GM21723 (cell line): ENCODE measurements around the gene RBM14.
"Not testable (repeated sequence)": the region's sequence is repeated elsewhere in the genome, so short reads cannot be mapped to it uniquely, and the experiment has no call there.

ENCODE experiments used
- ATAC-seq: cut with Tn5 transposase; IDR thresholded peaks from one replicate; pipeline ENCODE4 v1.9.1; 2021; ENCODE audit warnings: mild to moderate bottlenecking, moderate library complexity; ENCODE audit not compliant: unreplicated experiment

Gene RBM14

DNA sequence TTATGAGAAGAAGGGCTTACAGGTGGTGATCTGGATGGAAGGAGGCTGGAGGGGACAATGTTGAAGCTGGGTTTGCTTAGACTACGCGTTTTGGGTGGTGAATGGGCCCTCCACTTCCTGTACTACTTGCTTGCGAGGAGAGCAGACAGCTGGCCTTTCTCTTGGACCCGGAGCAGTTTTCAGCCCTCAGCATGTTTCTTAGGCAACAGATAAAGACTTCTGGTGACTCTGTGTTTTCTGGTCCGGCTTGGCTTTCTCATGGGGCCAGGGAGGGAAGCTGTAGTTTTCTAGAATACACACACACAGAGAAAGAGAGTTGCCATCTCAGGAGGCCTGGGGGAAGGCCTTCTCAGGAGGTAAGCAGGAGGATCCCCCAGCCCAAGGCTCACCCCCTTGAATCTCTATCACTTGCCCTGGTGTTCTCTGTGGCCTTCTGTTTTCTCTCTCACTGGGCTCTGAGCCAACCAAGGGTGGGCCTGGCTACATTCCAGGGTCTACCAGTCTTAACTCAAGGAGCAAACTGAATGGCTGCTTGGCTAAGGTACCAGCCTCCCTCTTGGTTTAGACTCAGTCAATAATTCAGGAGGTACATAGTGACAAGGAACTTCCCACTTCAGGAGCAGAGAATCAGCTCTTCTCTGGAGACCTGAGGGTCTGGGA is 21.1 kb upstream of the RBM14 start:
- no peak for ATAC-seq

DNA sequence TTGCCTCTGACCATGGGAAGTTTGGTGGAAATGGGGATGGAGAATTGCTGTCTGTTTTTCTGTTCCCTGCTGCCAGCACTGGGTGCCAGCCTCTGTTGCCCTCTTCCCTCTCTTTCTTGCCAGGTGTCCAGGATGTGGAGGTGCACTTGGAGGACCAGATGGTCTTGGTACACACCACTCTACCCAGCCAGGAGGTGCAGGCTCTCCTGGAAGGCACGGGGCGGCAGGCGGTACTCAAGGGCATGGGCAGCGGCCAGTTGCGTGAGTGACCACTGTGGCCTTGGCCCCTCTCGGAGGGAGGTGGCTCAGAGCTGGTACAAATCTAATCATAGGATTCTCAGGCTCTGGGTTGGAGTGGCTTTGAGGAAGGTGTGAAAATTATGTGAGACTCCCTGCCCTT is 17.4 kb upstream of the RBM14 start:
- no peak for ATAC-seq

DNA sequence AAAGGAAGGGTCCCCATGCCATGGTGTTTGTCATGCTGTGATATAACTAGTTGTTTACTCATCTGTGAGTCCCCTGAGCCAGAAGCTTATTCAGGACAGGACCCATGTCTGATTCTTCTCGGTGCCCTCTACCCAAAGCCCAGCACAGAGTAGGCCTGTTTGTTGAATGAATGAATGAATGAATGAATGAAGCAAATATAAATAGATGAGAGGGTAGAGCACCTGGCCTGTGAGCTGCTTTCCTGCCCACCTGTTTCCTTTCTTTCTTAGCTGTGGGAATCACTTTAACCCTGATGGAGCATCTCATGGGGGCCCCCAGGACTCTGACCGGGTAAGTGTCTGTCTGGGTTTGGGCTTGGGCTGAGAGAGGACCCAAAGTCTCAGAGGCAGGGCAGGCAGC is 16.2 kb upstream of the RBM14 start:
- ATAC-seq = no peak

DNA sequence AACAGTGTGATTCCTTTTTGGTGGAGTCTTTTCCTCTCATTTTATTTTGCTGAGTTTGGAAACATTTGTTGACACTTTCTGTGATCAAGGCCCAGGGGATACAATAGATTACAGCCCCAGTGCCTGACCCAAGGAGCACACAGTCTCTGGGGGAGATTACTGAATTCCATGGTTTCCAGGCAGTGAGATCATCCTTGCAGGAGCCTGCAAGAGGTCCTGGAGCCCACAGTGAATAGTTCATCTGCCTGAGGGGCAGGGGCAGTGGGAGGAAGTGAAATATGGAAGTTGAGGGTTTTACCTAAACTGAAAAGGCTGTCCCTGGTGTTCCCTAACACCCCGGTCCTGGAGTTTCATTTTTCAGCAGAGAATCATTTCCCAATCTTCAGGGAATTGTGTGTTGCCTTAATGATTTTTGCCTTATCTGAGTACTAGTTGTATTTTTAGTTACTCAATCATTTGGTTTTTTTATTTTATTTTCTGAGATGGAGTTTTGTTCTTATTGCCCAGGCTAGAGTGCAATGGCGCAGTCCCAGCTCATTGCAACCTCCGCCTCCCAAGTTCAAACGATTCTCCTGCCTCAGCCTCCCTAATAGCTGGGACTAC is 15.7 kb upstream of the RBM14 start:
- ATAC-seq = no peak

DNA sequence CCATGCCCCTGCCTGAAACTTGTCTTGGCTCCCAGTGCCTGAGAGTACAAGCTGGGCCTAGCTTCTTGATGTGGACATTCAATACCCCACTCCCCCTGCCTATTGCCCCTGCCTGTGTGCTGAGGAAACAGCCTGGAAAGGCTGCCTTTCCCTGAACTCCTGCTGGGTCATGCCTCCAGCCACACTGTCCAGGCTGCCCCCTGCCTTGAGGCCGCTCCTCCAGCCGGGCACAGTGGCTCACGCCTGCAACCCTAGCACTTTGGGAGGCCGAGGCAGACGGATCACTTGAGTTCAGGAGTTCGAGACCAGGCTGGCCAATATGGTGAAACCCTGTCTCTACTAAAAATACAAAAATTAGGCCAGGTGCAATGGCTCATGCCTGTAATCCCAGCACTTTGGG is 13.4 kb upstream of the RBM14 start:
- ATAC-seq = no peak

DNA sequence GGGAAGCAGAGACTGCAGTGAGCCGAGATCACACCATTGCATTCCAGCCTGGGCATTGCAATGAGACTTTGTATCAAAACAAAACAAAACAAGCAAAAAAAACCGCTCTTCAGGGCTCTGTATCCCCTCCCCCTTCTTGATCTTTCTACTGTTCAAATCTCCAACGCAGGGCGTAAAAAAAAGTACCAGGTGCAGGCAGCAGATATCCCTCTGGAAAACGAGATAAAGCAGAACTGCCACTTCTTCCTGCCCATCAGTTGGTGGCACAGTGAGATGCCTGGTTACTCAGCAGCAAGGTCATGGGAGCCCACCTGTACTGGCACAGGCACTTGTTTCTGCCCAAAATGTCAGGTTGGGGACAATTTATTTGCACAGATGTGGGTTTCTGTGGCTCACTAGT is 12.3 kb upstream of the RBM14 start:
- ATAC-seq = no peak

DNA sequence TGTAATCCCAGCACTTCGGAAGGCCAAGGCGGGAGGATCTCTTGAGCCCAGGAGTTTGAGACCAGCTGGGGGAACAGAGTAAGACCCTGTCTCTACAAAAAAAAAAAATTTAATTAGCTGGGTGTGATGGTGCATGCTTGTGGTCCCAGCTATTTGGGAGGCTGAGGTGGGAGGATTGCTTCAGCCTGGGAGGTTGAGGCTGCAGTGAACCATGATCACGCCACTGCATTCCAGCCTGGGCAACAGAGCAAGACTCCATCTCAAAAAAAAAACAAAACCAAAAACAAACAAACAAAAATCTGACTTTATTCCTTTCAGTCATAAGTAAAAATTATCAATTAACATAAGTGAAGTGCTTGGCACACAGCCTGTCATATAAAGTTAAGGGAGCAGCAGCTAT is 9.8 kb upstream of the RBM14 start:
- ATAC-seq = not testable (repeated sequence)

DNA sequence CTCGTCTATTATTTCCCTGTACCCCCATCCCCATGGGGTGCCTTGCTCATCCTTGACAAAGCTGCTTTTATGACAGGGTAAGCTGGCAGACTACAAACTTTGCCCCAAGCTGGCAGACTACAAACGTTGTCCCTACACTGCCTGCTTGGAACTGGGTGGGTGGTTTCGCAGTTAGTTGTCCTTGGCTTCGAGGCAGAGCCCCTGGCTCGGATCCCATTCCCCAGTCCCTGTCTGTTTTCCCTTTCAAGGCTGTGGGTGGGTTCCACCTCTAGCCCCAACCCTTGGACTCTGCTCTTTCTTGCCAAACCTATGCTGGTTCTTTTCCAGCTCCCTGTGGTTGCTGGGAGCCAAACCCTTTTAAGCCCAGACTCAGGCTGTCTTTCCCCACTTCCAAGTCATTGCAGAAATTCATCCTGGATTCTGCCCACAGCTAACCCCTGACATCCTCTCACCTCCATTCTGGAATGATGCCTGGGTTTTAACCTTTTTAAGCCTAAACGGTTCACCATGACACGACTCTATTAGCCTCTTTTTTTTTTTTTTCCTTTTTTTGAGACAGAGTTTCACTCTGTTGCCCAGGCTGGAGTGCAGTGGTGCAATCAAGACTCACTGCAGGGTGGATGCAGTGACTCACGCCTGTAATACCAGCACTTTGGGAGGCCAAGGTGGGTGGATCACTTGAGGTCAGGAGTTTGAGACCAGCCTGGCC is 9.2 kb upstream of the RBM14 start:
- no peak for ATAC-seq

DNA sequence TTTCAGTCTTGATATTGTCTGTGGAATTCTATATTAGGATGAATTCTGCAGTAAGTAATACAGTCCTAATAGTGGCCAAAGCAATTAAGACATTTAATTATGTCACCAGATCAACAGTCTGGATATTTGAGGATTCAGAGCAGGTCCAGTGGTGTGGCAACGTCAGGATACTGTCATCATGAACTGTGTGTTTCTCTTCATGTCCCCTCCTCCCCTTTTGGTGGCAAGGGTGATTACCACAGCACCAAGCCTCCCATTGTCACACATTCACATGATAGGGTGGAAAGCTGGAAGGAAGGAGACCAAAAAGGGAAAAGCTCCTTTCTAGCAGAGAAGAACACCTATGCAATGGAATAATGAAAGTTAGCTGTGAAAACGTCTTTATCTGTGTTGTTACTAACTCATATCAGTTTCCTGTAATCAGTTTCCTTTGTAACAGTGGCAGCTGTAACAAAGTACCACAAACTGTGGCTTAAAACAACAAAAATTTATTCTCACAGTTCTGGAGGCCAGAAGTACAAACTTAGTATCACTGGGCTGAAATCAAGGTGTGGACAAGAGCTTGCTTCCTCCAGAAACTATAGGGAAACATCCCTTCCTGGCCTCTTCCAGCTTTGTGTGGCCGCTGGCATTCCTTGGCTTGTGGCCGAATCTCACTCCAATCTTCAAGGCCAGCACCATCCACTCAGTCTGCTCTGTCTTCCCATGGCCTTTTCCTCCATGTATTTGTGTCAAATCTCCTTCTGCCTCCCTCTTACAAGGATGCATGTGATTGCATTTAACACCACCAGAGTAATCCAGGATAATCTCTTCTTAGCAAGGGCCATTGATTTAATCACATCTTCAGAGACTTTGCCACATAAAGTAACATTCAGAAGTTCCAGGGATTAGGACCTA is 6.5 kb upstream of the RBM14 start:
- ATAC-seq = no peak

DNA sequence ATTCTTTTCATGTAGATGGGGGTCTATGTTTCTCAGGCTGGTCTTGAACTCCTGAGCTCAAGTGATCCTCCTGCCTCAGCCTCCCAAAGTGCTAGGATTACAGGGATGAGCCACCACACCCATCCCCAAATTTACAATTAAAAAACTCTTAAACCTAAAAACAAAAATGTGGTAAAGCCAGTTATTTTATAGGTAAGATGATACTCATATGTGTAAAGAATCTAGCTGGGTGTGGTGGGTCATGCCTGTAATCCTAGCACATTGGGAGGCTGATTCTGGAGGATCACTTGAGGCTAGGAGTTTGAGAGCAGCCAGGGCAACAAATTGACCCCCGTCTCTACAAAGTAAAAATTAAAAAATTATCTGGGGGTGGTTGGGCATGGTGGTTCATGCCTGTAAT is 4.0 kb upstream of the RBM14 start:
- ATAC-seq = no peak

DNA sequence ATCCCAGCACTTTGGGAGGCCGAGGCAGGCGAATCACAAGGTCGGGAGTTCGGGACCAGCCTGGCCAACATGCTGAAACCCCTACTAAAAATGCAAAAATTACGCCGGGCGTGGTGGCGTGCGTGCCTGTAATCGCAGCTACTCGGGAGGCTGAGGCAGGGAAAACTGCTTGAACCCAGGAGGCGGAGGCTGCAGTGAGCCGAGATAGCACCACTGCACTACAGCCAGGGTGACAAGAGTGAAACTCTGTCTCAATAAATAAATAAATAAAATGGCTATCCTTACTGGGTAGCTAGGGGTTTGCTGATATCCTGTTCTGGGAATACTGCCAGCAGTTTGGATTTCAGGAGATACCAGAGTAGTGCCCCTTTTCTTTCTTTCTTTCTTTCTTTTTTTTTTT is 2.4 kb upstream of the RBM14 start:
- ATAC-seq = no peak

DNA sequence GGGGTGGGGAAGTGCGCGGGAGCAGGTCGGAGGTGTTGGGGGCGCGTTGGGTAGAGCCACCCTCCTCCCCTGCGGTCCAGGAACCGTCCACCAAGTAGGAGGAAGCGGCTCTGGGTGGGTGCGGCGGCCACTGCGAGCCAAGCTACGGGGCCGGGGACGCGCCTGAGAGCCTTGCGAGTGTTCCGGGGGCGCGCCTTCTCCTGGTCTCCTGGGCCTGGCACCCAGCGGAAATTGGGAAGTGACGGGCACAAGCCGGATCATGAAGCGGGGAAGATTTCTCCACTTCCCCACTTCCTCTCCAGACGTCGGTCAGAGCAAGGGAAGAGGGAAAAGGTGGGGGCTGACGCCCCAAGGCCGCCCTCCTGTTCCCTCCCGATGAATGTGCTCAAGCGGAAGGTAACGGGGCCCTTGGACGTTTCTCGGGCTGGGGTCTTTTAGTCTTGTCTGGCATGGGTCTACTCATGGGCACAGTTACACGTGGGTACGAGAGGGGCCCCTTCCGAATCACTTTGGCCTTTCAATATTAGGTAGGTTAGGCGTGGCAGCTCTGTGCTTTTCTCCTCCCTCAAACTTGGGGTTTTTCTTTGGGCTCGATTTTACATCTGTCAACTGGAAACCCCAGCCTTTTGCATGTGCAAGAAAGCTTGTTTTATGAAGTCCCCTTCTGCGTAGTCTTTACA is 865 bp downstream of the RBM14 start:
- ATAC-seq = no peak

DNA sequence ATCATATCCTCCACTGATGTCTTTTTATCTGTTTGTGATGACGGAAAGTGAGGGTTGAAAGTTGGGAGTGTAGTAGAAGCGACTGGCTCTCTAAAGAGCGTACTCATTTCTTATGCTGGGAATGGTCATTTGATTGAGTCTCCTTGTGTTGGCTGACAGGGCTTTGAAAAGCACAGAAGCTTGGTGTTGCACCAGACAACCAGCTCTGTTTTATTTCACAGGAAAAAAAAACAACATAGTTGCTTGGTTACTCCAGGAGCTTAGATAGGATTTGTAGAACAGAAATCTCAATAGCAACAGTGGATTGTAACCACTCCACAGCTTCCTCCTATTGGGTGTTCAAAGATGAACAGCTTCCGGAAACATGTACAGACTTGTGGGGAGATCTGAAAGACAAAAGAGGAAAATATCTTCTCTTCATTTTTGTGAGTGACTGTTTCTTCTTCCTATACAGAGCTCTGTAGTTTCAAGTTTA is 2.7 kb downstream of the RBM14 start:
- no peak for ATAC-seq

DNA sequence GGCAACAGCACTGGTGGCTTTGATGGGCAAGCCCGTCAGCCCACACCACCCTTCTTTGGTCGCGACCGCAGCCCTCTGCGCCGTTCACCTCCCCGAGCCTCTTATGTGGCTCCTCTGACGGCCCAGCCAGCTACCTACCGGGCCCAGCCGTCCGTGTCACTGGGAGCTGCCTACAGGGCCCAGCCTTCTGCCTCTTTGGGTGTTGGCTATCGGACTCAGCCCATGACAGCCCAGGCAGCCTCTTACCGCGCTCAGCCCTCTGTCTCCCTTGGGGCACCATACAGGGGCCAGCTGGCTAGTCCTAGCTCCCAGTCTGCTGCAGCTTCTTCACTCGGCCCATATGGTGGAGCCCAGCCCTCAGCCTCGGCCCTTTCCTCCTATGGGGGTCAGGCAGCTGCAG is 8.0 kb downstream of the RBM14 start:
- ATAC-seq = no peak

DNA sequence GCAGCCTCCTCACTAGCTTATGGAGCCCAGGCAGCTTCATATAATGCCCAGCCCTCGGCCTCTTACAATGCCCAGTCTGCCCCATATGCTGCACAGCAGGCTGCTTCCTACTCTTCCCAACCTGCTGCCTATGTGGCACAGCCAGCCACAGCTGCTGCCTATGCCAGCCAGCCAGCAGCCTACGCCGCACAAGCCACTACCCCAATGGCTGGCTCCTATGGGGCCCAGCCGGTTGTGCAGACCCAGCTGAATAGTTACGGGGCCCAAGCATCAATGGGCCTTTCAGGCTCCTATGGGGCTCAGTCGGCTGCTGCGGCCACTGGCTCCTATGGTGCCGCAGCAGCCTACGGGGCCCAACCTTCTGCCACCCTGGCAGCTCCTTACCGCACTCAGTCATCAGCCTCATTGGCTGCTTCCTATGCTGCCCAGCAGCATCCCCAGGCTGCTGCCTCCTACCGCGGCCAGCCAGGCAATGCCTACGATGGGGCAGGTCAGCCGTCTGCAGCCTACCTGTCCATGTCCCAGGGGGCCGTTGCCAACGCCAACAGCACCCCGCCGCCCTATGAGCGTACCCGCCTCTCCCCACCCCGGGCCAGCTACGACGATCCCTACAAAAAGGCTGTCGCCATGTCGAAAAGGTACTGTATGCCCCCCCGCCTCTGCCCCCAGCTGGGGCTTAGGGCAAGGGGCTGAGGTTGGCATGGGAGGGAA is 8.8 kb downstream of the RBM14 start:
- no peak for ATAC-seq

DNA sequence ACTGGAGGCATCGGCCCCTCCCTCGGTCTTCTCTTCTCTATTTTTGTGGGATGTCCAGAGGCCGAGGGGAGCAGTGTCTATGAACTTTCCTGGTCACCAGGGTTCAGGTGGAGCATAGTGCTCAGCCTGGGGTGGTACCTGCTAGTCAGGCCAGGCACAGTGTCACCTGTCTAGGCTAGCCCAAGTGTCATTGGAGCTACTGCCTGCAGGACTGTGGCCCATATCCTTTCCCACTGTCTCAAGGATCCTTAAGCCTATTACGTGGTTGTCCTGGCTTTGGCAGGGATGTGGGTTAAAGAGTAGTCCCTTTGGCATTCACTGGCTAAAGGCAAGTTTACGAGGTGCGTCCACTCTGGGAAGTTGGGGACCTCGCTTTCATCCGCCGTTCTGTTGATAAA is 9.3 kb downstream of the RBM14 start:
- ATAC-seq = no peak

DNA sequence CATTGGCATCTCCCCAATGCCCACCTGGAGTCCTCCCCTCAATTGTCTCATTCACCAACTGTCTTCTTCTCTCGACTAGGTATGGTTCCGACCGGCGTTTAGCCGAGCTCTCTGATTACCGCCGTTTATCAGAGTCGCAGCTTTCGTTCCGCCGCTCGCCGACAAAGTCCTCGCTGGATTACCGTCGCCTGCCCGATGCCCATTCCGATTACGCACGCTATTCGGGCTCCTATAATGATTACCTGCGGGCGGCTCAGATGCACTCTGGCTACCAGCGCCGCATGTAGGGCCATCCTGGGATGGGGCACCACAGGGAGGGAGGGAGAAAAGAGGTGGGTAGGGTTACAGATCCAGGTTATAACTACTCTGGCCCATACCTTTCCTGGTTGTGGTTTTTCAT is 10.0 kb downstream of the RBM14 start:
- no peak for ATAC-seq

DNA sequence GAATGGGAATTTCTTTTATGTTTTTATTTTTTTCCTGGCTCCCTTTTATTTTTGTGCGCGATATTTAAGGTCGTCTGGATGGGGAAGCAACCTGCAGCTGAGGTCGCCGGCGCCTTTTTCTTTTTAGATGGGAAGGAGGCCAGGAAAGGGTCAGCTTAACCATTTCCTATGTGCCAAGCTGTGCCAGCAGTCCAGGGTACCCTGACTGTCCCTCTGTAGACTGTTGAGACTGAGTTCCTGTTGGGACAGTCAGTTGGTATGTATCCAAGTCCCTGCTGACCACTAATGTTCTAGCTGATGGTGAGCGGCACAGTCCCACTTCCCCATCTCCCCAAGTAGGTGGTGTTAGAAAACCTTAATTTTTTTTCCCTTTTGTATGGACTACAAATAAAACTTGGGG is 10.5 kb downstream of the RBM14 start:
- ATAC-seq = no peak

DNA sequence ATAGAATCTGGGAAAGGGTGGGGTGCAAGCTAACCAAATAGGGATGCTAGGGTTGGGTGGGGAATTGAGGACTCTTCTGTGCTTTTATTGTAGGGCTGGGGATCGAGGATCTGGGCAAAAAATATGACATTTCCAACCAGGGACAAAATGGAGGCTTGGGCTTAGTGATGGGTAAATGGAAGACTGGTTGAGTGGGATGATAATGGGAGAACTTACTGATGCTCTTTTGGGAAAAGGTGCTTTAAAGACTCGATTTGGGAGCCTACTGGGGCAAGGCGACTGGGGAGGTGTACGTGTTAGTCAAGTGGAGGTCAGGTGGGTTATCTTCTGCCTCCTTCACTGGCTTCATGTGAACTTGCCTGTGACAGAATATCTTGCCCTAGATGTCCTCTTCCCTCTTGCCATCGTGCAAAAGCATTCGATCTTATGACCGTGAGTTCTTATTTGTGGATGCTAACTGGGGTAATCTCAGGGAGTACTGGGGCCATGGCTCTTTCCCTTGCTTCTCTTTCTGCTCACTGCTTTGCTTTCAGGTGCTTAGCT is 11.7 kb downstream of the RBM14 start:
- ATAC-seq = no peak

DNA sequence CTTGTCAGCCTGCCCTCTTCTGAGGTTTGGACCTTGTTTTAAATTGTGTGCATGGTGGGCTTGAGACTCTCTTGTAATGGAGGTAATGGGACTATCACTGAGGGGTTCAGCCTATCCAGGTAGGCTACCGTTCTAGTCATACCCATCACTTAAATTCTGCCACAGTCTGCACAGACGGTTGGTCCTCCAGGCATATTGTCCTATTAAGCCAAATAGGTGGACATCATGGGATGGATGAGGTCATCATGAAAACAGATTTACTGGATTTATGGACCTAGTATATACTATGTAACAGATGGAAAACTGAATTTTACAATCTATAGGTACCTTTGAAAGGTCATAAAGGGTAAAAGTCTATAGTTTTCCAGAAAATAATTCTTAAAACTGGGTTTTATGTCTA is 12.9 kb downstream of the RBM14 start:
- ATAC-seq = no peak
